Urinary bladder (tissue), 4 donors: ENCODE results near the gene HSFX4. TPM values are rescaled to one million over a fixed set of nuclear protein-coding genes. Genes with fewer than 3 reads are reported as not detected.
A peak's percentile ranks its signal among the peaks of the same experiment; 100 is the strongest.
"Not testable (repeated sequence)": the region's sequence is repeated elsewhere in the genome, so short reads cannot be mapped to it uniquely, and the experiment has no call there.

Experiments
- DNase-seq: peaks from one replicate; pipeline ENCODE4 v3.0.0-alpha.2; 2015; ENCODE audit errors: extremely low spot score
- H3K27ac ChIP-seq: one replicate; pipeline ENCODE4 v1.5.1; 2013; ENCODE audit warnings: low read depth, mild to moderate bottlenecking, moderate library complexity
- H3K36me3 ChIP-seq: one replicate; pipeline ENCODE4 v1.6.1; 2013; ENCODE audit warnings: mild to moderate bottlenecking, moderate library complexity; ENCODE audit not compliant: insufficient read depth
- H3K4me1 ChIP-seq: one replicate; pipeline ENCODE4 v1.6.1; 2013; ENCODE audit warnings: mild to moderate bottlenecking, moderate library complexity; ENCODE audit not compliant: insufficient read depth
- H3K4me3 ChIP-seq: one replicate; pipeline ENCODE4 v1.5.1; 2013; ENCODE audit warnings: low read depth, low read length
- WGBS: extraction: QIAGEN DNeasy Blood & Tissue Kit; methylation state at CpG from one replicate; pipeline ENCODE4 v1.1.7; 2013; 5-methylcytosine and 5-hydroxymethylcytosine counted together
- polyA plus RNA-seq: library from polyadenylated mRNA; stranded (reverse); fragments of 200-250 nt; gene quantifications from one replicate; pipeline ENCODE4 v1.2.3, GENCODE V29; 2013
- total RNA-seq: library from RNA; depleted of rRNA; stranded (reverse); fragments of >200 nt; gene quantifications from one replicate; pipeline ENCODE4 v1.2.3, GENCODE V29; 2014
- donor health status: healthy with polysubstance abuse.
- donor health status: healthy.

The HSFX4 gene
- total and polyA plus RNA-seq, 2 donors = not detected

- not testable (repeated sequence) for H3K4me3 ChIP-seq, H3K27ac ChIP-seq, DNase-seq, H3K36me3 ChIP-seq, H3K4me1 ChIP-seq
- 88% methylated on average over 1 of the region's 8 CpGs for WGBS
Observed at GRCh38 chrX:149927245-149927963, 2.0 kb upstream of the HSFX4 start.

- WGBS = no CpG with 5 or more reads among the region's 1 CpG
- H3K36me3 ChIP-seq = not testable (repeated sequence)
Observed at GRCh38 chrX:149927964-149928258, 1.5 kb upstream of the HSFX4 start.

GRCh38 chrX:149928635-149929034, 738 bp upstream of the HSFX4 start:
- not testable (repeated sequence) for H3K4me3 ChIP-seq, DNase-seq, H3K27ac ChIP-seq, H3K36me3 ChIP-seq, H3K4me1 ChIP-seq
- whole genome bisulfite sequencing = 94% methylated on average over 1 of the region's 1 CpG

More at GRCh38 chrX:149927964-149928258, 1.5 kb upstream of the HSFX4 start:
- H3K27ac ChIP-seq, H3K4me3 ChIP-seq, DNase-seq, H3K4me1 ChIP-seq: not testable (repeated sequence)

- H3K4me3 ChIP-seq, H3K36me3 ChIP-seq, H3K27ac ChIP-seq, H3K4me1 ChIP-seq, DNase-seq: not testable (repeated sequence)
- 70% methylated on average over 2 of the region's 4 CpGs for WGBS
Observed at GRCh38 chrX:149931355-149931754, 2.0 kb downstream of the HSFX4 start.

- WGBS = 84% methylated on average over 2 of the region's 2 CpGs
Observed at GRCh38 chrX:149932150-149932549, 2.8 kb downstream of the HSFX4 start.

GRCh38 chrX:149932970-149933369, 3.6 kb downstream of the HSFX4 start:
- DNase-seq, H3K4me3 ChIP-seq, H3K27ac ChIP-seq, H3K4me1 ChIP-seq, H3K36me3 ChIP-seq: not testable (repeated sequence)
- 90% methylated on average over 1 of the region's 5 CpGs for WGBS

More at GRCh38 chrX:149932150-149932549, 2.8 kb downstream of the HSFX4 start:
- not testable (repeated sequence) for H3K27ac ChIP-seq, DNase-seq, H3K4me1 ChIP-seq, H3K36me3 ChIP-seq, H3K4me3 ChIP-seq

GRCh38 chrX:149933547-149933946, 4.2 kb downstream of the HSFX4 start:
- H3K36me3 ChIP-seq, H3K4me3 ChIP-seq, DNase-seq, H3K27ac ChIP-seq, H3K4me1 ChIP-seq: not testable (repeated sequence)
- 82% methylated on average over 10 of the region's 21 CpGs for WGBS

- not testable (repeated sequence) for H3K36me3 ChIP-seq, H3K27ac ChIP-seq, H3K4me1 ChIP-seq, DNase-seq
- peak overlapping the region; percentile 71 for H3K4me3 ChIP-seq
- WGBS = 45% methylated on average over 5 of the region's 5 CpGs
Observed at GRCh38 chrX:149937328-149937727, 8.0 kb downstream of the HSFX4 start.

- H3K4me3 ChIP-seq = peak overlapping the region; percentile 71
- H3K4me1 ChIP-seq = no peaks in the 10 kb centered on the region
- H3K36me3 ChIP-seq = no peaks in the 10 kb centered on the region
- no peak for DNase-seq
- peak overlapping the region; percentile 85 for H3K27ac ChIP-seq
- under 1% methylated on average over 46 of the region's 46 CpGs for WGBS
Observed at GRCh38 chrX:149937871-149938426, 8.6 kb downstream of the HSFX4 start.

- peak; percentile 94 for DNase-seq
- H3K27ac ChIP-seq = peak within 1 kb of the TSS; percentile 86
- WGBS = 1% methylated on average over 39 of the region's 39 CpGs
- H3K4me1 ChIP-seq = no peaks in the 10 kb centered on the region
- H3K36me3 ChIP-seq = no peaks in the 10 kb centered on the region
- peak within 1 kb of the TSS; percentile 71 for H3K4me3 ChIP-seq
Observed at GRCh38 chrX:149938427-149938880, 9.1 kb downstream of the HSFX4 start, which contains the start of gene EOLA2. EOLA2 (minus strand) TSS chrX:149938491; CDS start chrX:149933874, 4,617 bp downstream.

GRCh38 chrX:149938881-149939654, 9.7 kb downstream of the HSFX4 start:
- 3% methylated on average over 36 of the region's 50 CpGs for WGBS
- H3K27ac ChIP-seq = peak overlapping the region; percentile 38

GRCh38 chrX:149939655-149939904, 10.2 kb downstream of the HSFX4 start:
- H3K4me1 ChIP-seq = no peaks in the 10 kb centered on the region
- WGBS = under 1% methylated on average over 17 of the region's 17 CpGs
- no peak for DNase-seq

More at GRCh38 chrX:149938881-149939654, 9.7 kb downstream of the HSFX4 start:
- Histone ChIP-seq H3K36me3 (no peaks in the 10 kb centered on the region), H3K4me3 (peak overlapping the region; percentile 26), H3K4me1 (no peaks in the 10 kb centered on the region)
- DNase-seq = peak; percentile 81

GRCh38 chrX:149939905-149940673, 10.7 kb downstream of the HSFX4 start:
- Histone ChIP-seq H3K4me1 (no peaks in the 10 kb centered on the region), H3K36me3 (no peaks in the 10 kb centered on the region), H3K4me3 (peak overlapping the region; percentile 26), H3K27ac (peak overlapping the region; percentile 95)
- WGBS = under 1% methylated on average over 27 of the region's 27 CpGs
- DNase-seq = peak; percentile 86

More at GRCh38 chrX:149939655-149939904, 10.2 kb downstream of the HSFX4 start:
- Histone ChIP-seq H3K36me3 (no peaks in the 10 kb centered on the region), H3K27ac (peak overlapping the region; percentile 95), H3K4me3 (peak overlapping the region; percentile 26)
